CD4-positive, alpha-beta T cell treated with Interleukin-6 for 4 hours (primary cell): ENCODE measurements around the gene SERPINA3.
"Not testable (repeated sequence)": the region's sequence is repeated elsewhere in the genome, so short reads cannot be mapped to it uniquely, and the experiment has no call there.

Experiments used
- DNase-seq: peaks from one replicate; pipeline ENCODE4 v3.0.0-alpha.2; 2020; ENCODE audit warnings: mixed read lengths

Gene SERPINA3

GRCh38 chr14:94612174-94612573 is at the start of gene SERPINA3:
SERPINA3 (plus strand) TSS chr14:94612391; CDS start chr14:94614442, 2,051 bp downstream.
- DNase-seq = no peak

- no peak for DNase-seq
Measured at GRCh38 chr14:94562941-94563883, 49.0 kb upstream of the SERPINA3 start.

GRCh38 chr14:94564381-94564780 is 47.8 kb upstream of the SERPINA3 start:
- DNase-seq = no peak

GRCh38 chr14:94568186-94568585 is 44.0 kb upstream of the SERPINA3 start:
- no peak for DNase-seq

- DNase-seq = no peak
Measured at GRCh38 chr14:94569381-94570001, 42.7 kb upstream of the SERPINA3 start.

GRCh38 chr14:94570002-94570400 is 42.2 kb upstream of the SERPINA3 start:
- DNase-seq = no peak

- no peak for DNase-seq
Measured at GRCh38 chr14:94570440-94570839, 41.8 kb upstream of the SERPINA3 start.

GRCh38 chr14:94571395-94571794 is 40.8 kb upstream of the SERPINA3 start:
- no peak for DNase-seq

GRCh38 chr14:94571950-94572349 is 40.2 kb upstream of the SERPINA3 start:
- DNase-seq = no peak

GRCh38 chr14:94572637-94573303 is 39.4 kb upstream of the SERPINA3 start:
- no peak for DNase-seq

GRCh38 chr14:94573475-94574277 is 38.5 kb upstream of the SERPINA3 start:
- DNase-seq = no peak

GRCh38 chr14:94574336-94574735 is 37.9 kb upstream of the SERPINA3 start:
- no peak for DNase-seq

GRCh38 chr14:94575730-94576585 is 36.2 kb upstream of the SERPINA3 start:
- DNase-seq = no peak

GRCh38 chr14:94577472-94577871 is 34.7 kb upstream of the SERPINA3 start:
- DNase-seq = not testable (repeated sequence)

- DNase-seq = no peak
Measured at GRCh38 chr14:94578712-94579111, 33.5 kb upstream of the SERPINA3 start.

- DNase-seq = no peak
Measured at GRCh38 chr14:94581127-94581999, 30.8 kb upstream of the SERPINA3 start, which contains the start of gene SERPINA5. SERPINA5 (plus strand) TSS chr14:94581426; CDS start chr14:94587363, 5,937 bp downstream.

- no peak for DNase-seq
Measured at GRCh38 chr14:94582199-94582750, 29.9 kb upstream of the SERPINA3 start.

- DNase-seq = no peak
Measured at GRCh38 chr14:94582851-94583250, 29.3 kb upstream of the SERPINA3 start.

GRCh38 chr14:94583557-94583956 is 28.6 kb upstream of the SERPINA3 start:
- DNase-seq = no peak
